Measurements from ENCODE around the gene CD44.

DNA sequence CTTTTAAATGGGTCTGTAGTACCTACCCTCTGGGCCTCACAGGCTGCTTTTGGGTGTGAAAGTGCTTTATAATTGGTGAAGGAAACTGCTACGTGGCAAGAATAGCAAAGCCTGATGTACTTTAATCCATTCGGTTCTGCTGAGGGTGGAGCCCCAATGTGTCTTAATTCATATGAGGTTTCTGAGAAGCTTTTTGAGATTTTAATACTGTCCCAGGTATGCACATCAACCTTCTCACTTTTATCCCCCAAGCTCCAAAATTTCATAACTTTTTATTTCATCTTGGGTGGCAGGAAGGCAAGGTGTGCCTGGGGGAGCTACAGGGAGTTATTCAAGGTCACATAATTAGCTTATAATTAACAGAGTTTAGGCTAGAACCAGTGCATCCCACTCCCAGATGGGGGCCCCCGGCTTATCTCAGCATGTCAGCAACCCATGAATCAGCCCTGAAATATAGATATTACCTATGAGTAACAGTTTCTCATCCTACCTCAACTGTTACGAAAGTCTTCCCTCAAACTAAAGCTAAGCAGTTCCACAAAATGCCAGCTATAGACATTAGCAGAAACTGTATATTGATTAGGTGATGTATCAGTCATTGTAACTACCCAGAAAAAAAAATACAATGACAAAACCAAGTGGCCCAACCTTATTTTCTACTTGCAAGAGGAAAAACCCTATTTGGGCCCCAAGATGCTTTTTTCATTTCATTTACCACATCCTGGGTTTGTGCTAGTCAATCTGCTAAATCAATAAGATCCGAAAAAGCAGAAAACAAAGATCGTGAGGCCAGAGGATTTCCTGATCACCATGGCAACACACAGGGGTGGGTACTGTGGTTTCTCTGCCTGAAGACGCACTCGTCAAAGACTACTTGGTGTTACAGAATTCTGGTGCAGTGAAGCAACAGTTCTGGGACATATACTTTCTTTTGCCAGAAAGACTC lies 26.7 kb downstream of the CD44 start:
- TF ChIP-seq CTCF (IDR thresholded peaks at IDR 0.05) (no peak), POLR2AphosphoS5 (IDR thresholded peaks at IDR 0.05) (no peak)

Data from gastroesophageal sphincter (tissue), 3 donors.